ENCODE results near the gene CD247.

DNA sequence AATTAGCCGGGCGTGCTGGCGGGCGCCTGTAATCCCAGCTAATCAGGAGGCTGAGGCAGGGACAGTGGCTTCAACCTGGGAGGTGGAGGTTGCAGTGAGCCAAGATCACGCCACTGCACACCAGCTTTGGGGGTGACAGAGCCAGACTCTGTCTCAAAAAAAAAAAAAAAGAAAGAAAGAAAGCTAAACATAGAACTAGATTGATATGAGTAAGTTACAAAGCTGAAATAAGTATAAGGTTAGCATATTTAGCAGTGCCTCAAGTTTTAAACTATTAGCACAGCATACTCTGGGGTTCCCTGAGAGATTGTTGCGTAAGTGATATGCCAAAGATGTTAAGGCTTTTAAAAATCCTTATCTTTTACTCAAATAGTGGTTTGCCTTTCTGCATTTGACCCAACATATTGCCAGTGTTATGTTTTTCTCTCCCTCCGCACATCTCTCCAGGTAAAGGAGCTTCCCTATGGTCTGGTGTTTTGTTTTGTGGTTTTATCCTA lies 126.1 kb downstream of the CD247 start:
- TF ChIP-seq, protein P1, sequence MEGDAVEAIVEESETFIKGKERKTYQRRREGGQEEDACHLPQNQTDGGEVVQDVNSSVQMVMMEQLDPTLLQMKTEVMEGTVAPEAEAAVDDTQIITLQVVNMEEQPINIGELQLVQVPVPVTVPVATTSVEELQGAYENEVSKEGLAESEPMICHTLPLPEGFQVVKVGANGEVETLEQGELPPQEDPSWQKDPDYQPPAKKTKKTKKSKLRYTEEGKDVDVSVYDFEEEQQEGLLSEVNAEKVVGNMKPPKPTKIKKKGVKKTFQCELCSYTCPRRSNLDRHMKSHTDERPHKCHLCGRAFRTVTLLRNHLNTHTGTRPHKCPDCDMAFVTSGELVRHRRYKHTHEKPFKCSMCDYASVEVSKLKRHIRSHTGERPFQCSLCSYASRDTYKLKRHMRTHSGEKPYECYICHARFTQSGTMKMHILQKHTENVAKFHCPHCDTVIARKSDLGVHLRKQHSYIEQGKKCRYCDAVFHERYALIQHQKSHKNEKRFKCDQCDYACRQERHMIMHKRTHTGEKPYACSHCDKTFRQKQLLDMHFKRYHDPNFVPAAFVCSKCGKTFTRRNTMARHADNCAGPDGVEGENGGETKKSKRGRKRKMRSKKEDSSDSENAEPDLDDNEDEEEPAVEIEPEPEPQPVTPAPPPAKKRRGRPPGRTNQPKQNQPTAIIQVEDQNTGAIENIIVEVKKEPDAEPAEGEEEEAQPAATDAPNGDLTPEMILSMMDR (conservative IDR thresholded peaks at IDR 0.05 in 1 of 2, IDR thresholded peaks at IDR 0.05 in 1 of 2; ENCODE audit: extremely low read depth in 1 of 2, insufficient read depth in 1 of 2, low read depth in 1 of 2, low read length in 2 of 2): no peak
- TF ChIP-seq EZH2 (IDR thresholded peaks at IDR 0.05; ENCODE audit: borderline replicate concordance, low read length): no peak
